Fibroblast of the aortic adventitia (primary cell): ENCODE results near the gene BABAM2. TPM values are rescaled to one million over a fixed set of nuclear protein-coding genes. Genes with fewer than 3 reads are reported as not detected.
"Not testable (repeated sequence)": the region's sequence is repeated elsewhere in the genome, so short reads cannot be mapped to it uniquely, and the experiment has no call there.

ENCODE experiments used
- DNase-seq: peaks from one replicate; pipeline ENCODE4 v3.0.0-alpha.2; 2010; ENCODE audit warnings: low read depth
- H3K4me3 ChIP-seq: 2 replicates; pipeline ENCODE4 v1.5.1; 2011; ENCODE audit warnings: low read depth, mild to moderate bottlenecking, control low read depth, low read length, moderate library complexity
- total RNA-seq: library from RNA; depleted of rRNA; stranded (reverse); fragments of >200 nt; gene quantifications from 2 replicates; pipeline ENCODE4 v1.2.3, GENCODE V29; 2012; ENCODE audit warnings: low replicate concordance
- TF ChIP-seq, protein P1 (sequence below): IDR thresholded peaks from 2 replicates; pipeline ENCODE4 v1.5.1; 2011; ENCODE audit warnings: mild to moderate bottlenecking, low read length, control low read depth, inconsistent platforms; ENCODE audit not compliant: insufficient read depth

Gene BABAM2
- total RNA-seq, 1 donor: 45.3 TPM

DNA sequence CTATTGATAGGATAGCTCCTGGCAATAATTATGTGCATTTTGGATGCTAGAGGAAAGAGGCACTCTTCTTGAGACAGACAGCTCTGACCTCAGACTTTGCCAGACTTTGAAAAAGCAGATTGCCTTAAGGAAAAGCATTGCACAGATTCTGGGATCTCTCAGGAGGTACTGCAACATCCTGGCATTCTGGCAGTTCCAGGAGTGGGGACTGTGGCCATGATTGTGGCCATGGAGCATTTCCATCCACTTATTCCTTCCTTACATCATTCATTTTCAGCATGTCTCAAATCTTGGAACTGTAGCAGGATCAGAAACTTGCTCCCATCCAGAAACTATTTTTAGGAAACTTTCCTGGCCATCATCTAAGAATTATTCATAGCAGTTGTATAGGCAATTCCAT, 357.2 kb downstream of the BABAM2 start:
- DNase-seq: peak; percentile 19
- no peak overlapping the region for H3K4me3 ChIP-seq
- TF ChIP-seq, protein P1, sequence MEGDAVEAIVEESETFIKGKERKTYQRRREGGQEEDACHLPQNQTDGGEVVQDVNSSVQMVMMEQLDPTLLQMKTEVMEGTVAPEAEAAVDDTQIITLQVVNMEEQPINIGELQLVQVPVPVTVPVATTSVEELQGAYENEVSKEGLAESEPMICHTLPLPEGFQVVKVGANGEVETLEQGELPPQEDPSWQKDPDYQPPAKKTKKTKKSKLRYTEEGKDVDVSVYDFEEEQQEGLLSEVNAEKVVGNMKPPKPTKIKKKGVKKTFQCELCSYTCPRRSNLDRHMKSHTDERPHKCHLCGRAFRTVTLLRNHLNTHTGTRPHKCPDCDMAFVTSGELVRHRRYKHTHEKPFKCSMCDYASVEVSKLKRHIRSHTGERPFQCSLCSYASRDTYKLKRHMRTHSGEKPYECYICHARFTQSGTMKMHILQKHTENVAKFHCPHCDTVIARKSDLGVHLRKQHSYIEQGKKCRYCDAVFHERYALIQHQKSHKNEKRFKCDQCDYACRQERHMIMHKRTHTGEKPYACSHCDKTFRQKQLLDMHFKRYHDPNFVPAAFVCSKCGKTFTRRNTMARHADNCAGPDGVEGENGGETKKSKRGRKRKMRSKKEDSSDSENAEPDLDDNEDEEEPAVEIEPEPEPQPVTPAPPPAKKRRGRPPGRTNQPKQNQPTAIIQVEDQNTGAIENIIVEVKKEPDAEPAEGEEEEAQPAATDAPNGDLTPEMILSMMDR: no peak

DNA sequence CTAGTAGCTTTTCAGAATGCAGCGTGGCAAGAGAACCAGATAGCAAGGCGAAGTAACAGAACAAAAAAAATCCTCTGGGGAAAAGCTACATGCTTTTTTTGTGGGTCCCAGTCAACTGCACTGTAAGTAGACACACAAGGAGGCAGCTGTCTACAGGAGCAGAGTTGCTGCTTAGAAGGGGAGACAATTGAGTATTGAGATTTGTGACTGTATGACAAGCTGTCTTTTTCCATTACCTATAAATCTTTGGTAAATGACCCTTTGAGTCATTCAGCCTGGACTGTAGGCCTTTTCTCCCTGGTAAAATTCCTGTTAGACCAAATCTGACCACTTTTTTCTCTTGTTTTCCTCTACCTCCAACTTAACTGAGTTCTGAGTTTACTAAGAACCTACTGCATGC, 358.0 kb downstream of the BABAM2 start:
- no peak overlapping the region for H3K4me3 ChIP-seq
- TF ChIP-seq, protein P1: no peak
- DNase-seq: no peak

GRCh38 chr2:28250006-28250405, 359.5 kb downstream of the BABAM2 start:
- TF ChIP-seq, protein P1: no peak
- peak; percentile 66 for DNase-seq
- H3K4me3 ChIP-seq: no peak overlapping the region

DNA sequence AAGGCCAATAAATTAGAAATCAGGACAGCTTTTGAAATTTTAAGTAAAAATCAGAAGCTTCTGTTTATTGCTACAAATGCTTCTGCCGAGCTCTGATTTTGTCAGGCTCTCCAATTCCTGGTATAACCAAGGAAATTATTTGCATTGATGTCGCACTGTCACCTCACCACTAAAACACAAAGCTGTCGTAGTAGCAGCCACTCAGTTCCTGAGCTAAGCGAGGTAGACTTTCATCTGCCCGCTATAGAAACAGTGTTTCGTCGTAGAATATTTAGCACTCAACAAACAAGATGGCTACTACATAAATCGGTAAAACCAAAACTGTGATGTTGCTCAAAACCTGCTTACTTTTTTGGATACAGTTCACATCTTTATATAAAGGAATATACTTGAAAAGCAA, 360.8 kb downstream of the BABAM2 start:
- TF ChIP-seq, protein P1: no peak
- no peak for DNase-seq
- H3K4me3 ChIP-seq: no peak overlapping the region

DNA sequence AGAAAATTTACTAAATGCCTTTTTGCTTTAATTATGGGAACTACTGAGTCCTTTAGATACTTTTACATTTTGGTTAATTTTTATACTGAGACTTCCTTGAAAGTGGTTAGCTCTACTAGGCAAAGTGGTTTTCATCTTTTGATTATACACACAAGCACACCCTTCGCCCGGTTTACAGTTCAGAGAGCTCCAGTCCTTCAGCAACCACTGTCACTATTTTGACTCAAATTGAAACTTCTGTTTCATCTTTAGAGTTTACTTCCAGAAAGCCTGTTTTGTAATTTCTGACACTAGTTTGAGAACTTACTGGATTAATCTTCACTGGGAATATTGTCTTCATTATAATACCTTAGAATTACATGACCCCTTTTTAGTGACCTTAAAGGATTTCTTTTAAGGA, 361.8 kb downstream of the BABAM2 start:
- DNase-seq: no peak
- H3K4me3 ChIP-seq: no peak overlapping the region
- TF ChIP-seq, protein P1: no peak

GRCh38 chr2:28253543-28253942, 363.0 kb downstream of the BABAM2 start:
- TF ChIP-seq, protein P1: no peak
- no peak for DNase-seq

GRCh38 chr2:28255231-28255630, 364.7 kb downstream of the BABAM2 start:
- DNase-seq, H3K4me3 ChIP-seq: not testable (repeated sequence)

More at GRCh38 chr2:28253543-28253942, 363.0 kb downstream of the BABAM2 start:
- no peak overlapping the region for H3K4me3 ChIP-seq
